HCT116 (cell line): ENCODE results near the gene AIF1. TPM values are rescaled to one million over a fixed set of nuclear protein-coding genes. Genes with fewer than 3 reads are reported as not detected.

Experiments
- ATAC-seq: fragments of 200-7000 bp; cut with Tn5 transposase; 2 replicates; pipeline ENCODE4 v1.9.1; 2020; ENCODE audit warnings: mild to moderate bottlenecking, moderate library complexity
- BruUV-seq: library from RNA; stranded (reverse); fragments of 400-500 nt; replicated peaks from 2 replicates; lab custom pipeline; 2021; lab: Mats Ljungman, UMichigan
- CTCF ChIA-PET: fragments of 300-600 bp; sonication (Branson Sonifier 250); formaldehyde crosslinking; loops from one replicate; lab custom pipeline; 2021; ENCODE audit warnings: antibody characterized with exemption; lab: Charles Lee
- POLR2A ChIA-PET: fragments of 300-600, 350-600 bp; sonication (Branson Sonifier 250); formaldehyde crosslinking; loops from one replicate; lab custom pipeline; 2021; ENCODE audit warnings: antibody characterized with exemption; lab: Charles Lee
- RAD21 ChIA-PET, 2 experiments: fragments of 300-600 bp; sonication (Branson Sonifier 250); formaldehyde crosslinking; loops; one replicate each; lab custom pipeline; 2023; ENCODE audit warnings: low total read pairs in 2 of 2; ENCODE audit not compliant: uncharacterized antibody in 2 of 2, unreplicated experiment in 2 of 2, low non-redundant PET in 1 of 2; lab: Charles Lee
- DNase-seq: peaks from one replicate; pipeline ENCODE4 v3.0.0-alpha.2; 2010; ENCODE audit warnings: low read depth, low spot score
- H2AFZ ChIP-seq: fragments of 200-600 bp; shearing (Covaris generic), sonication (generic); 2 replicates; pipeline ENCODE4 v1.6.1; 2017; ENCODE audit warnings: low read depth, mixed run types, mixed read lengths, antibody characterized with exemption, low read length; ENCODE audit not compliant: poor library complexity, severe bottlenecking
- H3K27ac ChIP-seq: 2 replicates; pipeline ENCODE4 v1.5.1; 2012; ENCODE audit warnings: low read depth, low read length
- H3K27me3 ChIP-seq: fragments of 200-600 bp; sonication (generic); 2 replicates; pipeline ENCODE4 v1.6.1; 2016; ENCODE audit warnings: mixed run types, low read length, mixed read lengths; ENCODE audit not compliant: insufficient read depth
- H3K36me3 ChIP-seq, 2 experiments: fragments of 200-500 bp in 1 of 2; fragments of 200-600 bp in 1 of 2; sonication (Bioruptor generic) in 1 of 2; sonication (generic) in 1 of 2; 2 replicates each; pipeline versions ENCODE4 v1.5.1 to v1.6.1; 2014 to 2016; ENCODE audit warnings: low read length in 2 of 2, inconsistent platforms in 1 of 2, mixed read lengths in 1 of 2, mixed run types in 1 of 2; ENCODE audit not compliant: insufficient read depth in 2 of 2, control insufficient read depth in 1 of 2
- H3K4me1 ChIP-seq, 2 experiments: fragments of 200-600 bp in 1 of 2; sonication (generic) in 1 of 2; 2 replicates each; pipeline versions ENCODE4 v1.5.1 to v1.6.1; 2012 to 2017; ENCODE audit warnings: low read length in 2 of 2, inconsistent platforms in 1 of 2, mild to moderate bottlenecking in 1 of 2, mixed read lengths in 1 of 2, mixed run types in 1 of 2, moderate library complexity in 1 of 2; ENCODE audit not compliant: insufficient read depth in 2 of 2, control insufficient read depth in 1 of 2
- H3K4me2 ChIP-seq: fragments of 200-600 bp; sonication (generic); 2 replicates; pipeline ENCODE4 v1.6.1; 2017; ENCODE audit warnings: mixed run types, low read length, mixed read lengths
- H3K4me3 ChIP-seq, 2 experiments: fragments of 200-600 bp in 1 of 2; sonication (generic) in 1 of 2; replicated peaks in 1 of 2; 2 replicates each; pipeline ENCODE4 v1.5.1; 2011 to 2016; ENCODE audit warnings: low read length in 2 of 2, control low read depth in 1 of 2, low read depth in 1 of 2, mild to moderate bottlenecking in 1 of 2, mixed read lengths in 1 of 2, mixed run types in 1 of 2
- H3K79me2 ChIP-seq: fragments of 200-600 bp; sonication (generic); 2 replicates; pipeline ENCODE4 v1.6.1; 2017; ENCODE audit warnings: mild to moderate bottlenecking, mixed run types, low read length, moderate library complexity, mixed read lengths; ENCODE audit not compliant: insufficient read depth
- H3K9ac ChIP-seq: fragments of 200-600 bp; sonication (generic); 2 replicates; pipeline ENCODE4 v1.6.1; 2016; ENCODE audit warnings: low read length, mixed read lengths
- H3K9me2 ChIP-seq: fragments of 200-600 bp; sonication (generic), shearing (Covaris generic); 2 replicates; pipeline ENCODE4 v1.6.1; 2017; ENCODE audit warnings: mixed run types, mild to moderate bottlenecking, moderate library complexity; ENCODE audit not compliant: insufficient read depth
- H3K9me3 ChIP-seq, 2 experiments: fragments of 200-500 bp in 1 of 2; fragments of 200-600 bp in 1 of 2; sonication (Bioruptor generic) in 1 of 2; sonication (generic) in 1 of 2; 2 replicates each; pipeline ENCODE4 v1.6.1; 2014 to 2017; ENCODE audit warnings: low read length in 2 of 2, mixed read lengths in 2 of 2, inconsistent platforms in 1 of 2, low read depth in 1 of 2, mild to moderate bottlenecking in 1 of 2, mixed run types in 1 of 2, moderate library complexity in 1 of 2; ENCODE audit not compliant: control insufficient read depth in 1 of 2, insufficient read depth in 1 of 2
- H4K20me1 ChIP-seq: fragments of 200-600 bp; sonication (generic), shearing (Covaris generic); 2 replicates; pipeline ENCODE4 v1.6.1; 2017; ENCODE audit warnings: mixed run types, mild to moderate bottlenecking, moderate library complexity; ENCODE audit not compliant: insufficient read depth
- ATF3 ChIP-seq: IDR thresholded peaks from 2 replicates; pipeline ENCODE4 v1.6.1; 2012
- CBX3 ChIP-seq: IDR thresholded peaks from 2 replicates; pipeline ENCODE4 v1.6.1; 2012; ENCODE audit warnings: low read depth
- CEBPB ChIP-seq: IDR thresholded peaks from 2 replicates; pipeline ENCODE4 v1.6.1; 2012; ENCODE audit warnings: low read depth
- CTCF ChIP-seq, 3 experiments: fragments of 200-600 bp in 1 of 3; sonication (generic) in 1 of 3; IDR thresholded peaks in 2 of 3; conservative IDR thresholded peaks in 1 of 3; 2 replicates each; pipeline ENCODE4 v1.5.1; 2012 to 2017; ENCODE audit warnings: low read depth in 2 of 3, low read length in 2 of 3, antibody characterized with exemption in 1 of 3, borderline replicate concordance in 1 of 3, control low read depth in 1 of 3, mild to moderate bottlenecking in 1 of 3, mixed read lengths in 1 of 3, mixed run types in 1 of 3, moderate library complexity in 1 of 3; ENCODE audit not compliant: insufficient read depth in 1 of 3
- EZH2 ChIP-seq: fragments of 200-600 bp; sonication (generic); IDR thresholded peaks from 2 replicates; pipeline ENCODE4 v1.6.1; 2017; ENCODE audit warnings: antibody characterized with exemption, mixed run types
- EZH2phosphoT487 ChIP-seq: fragments of 200-600 bp; IDR thresholded peaks from 2 replicates; pipeline ENCODE4 v1.6.1; 2018; ENCODE audit warnings: antibody characterized with exemption, borderline replicate concordance
- FOSL1 ChIP-seq: IDR thresholded peaks from 2 replicates; pipeline ENCODE4 v1.6.1; 2012; ENCODE audit warnings: low read depth
- JUND ChIP-seq: IDR thresholded peaks from 2 replicates; pipeline ENCODE4 v1.6.1; 2012
- MAX ChIP-seq: IDR thresholded peaks from 2 replicates; pipeline ENCODE4 v1.6.1; 2012
- POLR2A ChIP-seq: IDR thresholded peaks from 2 replicates; pipeline ENCODE4 v1.7.0; 2011; ENCODE audit warnings: borderline replicate concordance; ENCODE audit not compliant: insufficient read depth, insufficient read length; ENCODE audit errors: extremely low read depth
- POLR2AphosphoS5 ChIP-seq: IDR thresholded peaks from 2 replicates; pipeline ENCODE4 v1.6.1; 2011; ENCODE audit warnings: mild to moderate bottlenecking, low read depth, low read length, moderate library complexity
- REST ChIP-seq: IDR thresholded peaks from 2 replicates; pipeline ENCODE4 v1.6.1; 2012; ENCODE audit warnings: low read depth
- SRF ChIP-seq: IDR thresholded peaks from 2 replicates; pipeline ENCODE4 v1.6.1; 2012; ENCODE audit warnings: low read depth
- YY1 ChIP-seq: IDR thresholded peaks from 2 replicates; pipeline ENCODE4 v1.6.1; 2011; ENCODE audit warnings: low read length, low read depth, moderate library complexity, mild to moderate bottlenecking; ENCODE audit not compliant: insufficient replicate concordance; ENCODE audit errors: extremely low read depth
- ZFX ChIP-seq: fragments of 450-650 bp; IDR thresholded peaks from 2 replicates; pipeline ENCODE4 v1.6.1; 2017
- intact Hi-C: fragments of 100-400 bp; cut with micrococcal nuclease; formaldehyde crosslinking; loops from 2 replicates; pipeline ENCODE4 v1.10.0; 2022
- total RNA-seq: library from RNA; stranded (reverse); gene quantifications from one replicate; pipeline ENCODE4 v1.2.1, GENCODE V29; 2021; ENCODE audit not compliant: unreplicated experiment

Gene AIF1
- total RNA-seq, 1 experiment from 2014 or later, result not detected

GRCh38 chr6:31665501-31666336, 50.7 kb downstream of the AIF1 start, which contains the start of gene CSNK2B (continued):
- TF ChIP-seq REST (no peak), EZH2 (no peak), SRF (no peak), ZFX (peak; percentile 57), CEBPB (no peak), CBX3 (no peak)

GRCh38 chr6:31666337-31666965, 51.4 kb downstream of the AIF1 start:
- TF ChIP-seq ATF3 (no peak), YY1 (no peak), POLR2AphosphoS5 (no peak), CEBPB (no peak), JUND (no peak), CTCF (IDR thresholded peaks at IDR 0.05 in 2 of 3, conservative IDR thresholded peaks at IDR 0.05 in 1 of 3; ENCODE audit: borderline replicate concordance in 1 of 3, insufficient read depth in 1 of 3, low read depth in 2 of 3, low read length in 2 of 3) (no peak), MAX (no peak), EZH2phosphoT487 (no peak), FOSL1 (no peak), CBX3 (no peak), POLR2A (no peak), SRF (no peak)
- TF ChIP-seq, all 23 proteins: peak for 0
- DNase-seq (no peak), ATAC-seq (no peak)
- Histone ChIP-seq H3K79me2 (peaks cover 58% of the 10 kb centered on the region), H2AFZ (no peak overlapping the region), H3K4me1 (peaks cover 9 to 26% of the 10 kb centered on the region in 2 experiments; a peak in 3 of 4 replicates), H3K36me3 (peaks cover 35 to 58% of the 10 kb centered on the region in 2 experiments), H3K9me2 (no peaks in the 10 kb centered on the region), H4K20me1 (no peaks in the 10 kb centered on the region), H3K4me2 (peak overlapping the region; percentile 83), H3K9ac (peak overlapping the region; percentile 90), H3K27me3 (no peaks in the 10 kb centered on the region), H3K9me3 (no peaks in the 10 kb centered on the region), H3K27ac (peak overlapping the region; percentile 90), H3K4me3 (peak overlapping the region; percentile 97 to 99)
- CTCF ChIA-PET, result no interaction called here
- TSS peak; percentile 42 for BruUV-seq
- intact Hi-C loops, result loop anchor here (5.0 kb wide), 2 partner anchors 71 to 231 kb away; partner anchors contain the start of genes CLIC1 and EHMT2
- POLR2A ChIA-PET, result no interaction called here
- RAD21 ChIA-PET, result no interaction called here
